Omental fat pad (tissue), 4 donors: ENCODE data around the gene SAMD9. TPM values are rescaled to one million over a fixed set of nuclear protein-coding genes. Genes with fewer than 3 reads are reported as not detected.
"Not testable (repeated sequence)": the region's sequence is repeated elsewhere in the genome, so short reads cannot be mapped to it uniquely, and the experiment has no call there.

Experiments used
- ATAC-seq: fragments of 150-250 bp; one replicate; pipeline ENCODE4 v1.9.1; 2016; ENCODE audit warnings: mild to moderate bottlenecking, moderate library complexity; ENCODE audit not compliant: low FRiP score
- DNase-seq: peaks from one replicate; pipeline ENCODE4 v3.0.0-alpha.2; 2019; ENCODE audit warnings: low spot score
- CTCF ChIP-seq, 3 donors: fragments of 450-650 bp; IDR thresholded peaks; one replicate each; pipeline ENCODE4 v1.5.1; 2016 to 2017; ENCODE audit warnings: antibody characterized with exemption in 3 of 3, mild to moderate bottlenecking in 3 of 3, moderate library complexity in 2 of 3
- total RNA-seq, 4 donors: library from RNA; depleted of rRNA; stranded (reverse); fragments of >200 nt; gene quantifications; one replicate each; pipeline ENCODE4 v1.1.0, GENCODE V29; 2016

SAMD9 gene
- total RNA-seq, 4 donors from 2014 or later: 5.5 to 17.5 (median 8.4) TPM

GRCh38 chr7:93142127-93142526, 24.3 kb upstream of the SAMD9 start:
- DNase-seq (no peak), ATAC-seq (no peak)
- no peak for TF ChIP-seq CTCF (IDR thresholded peaks at IDR 0.05)

- TF ChIP-seq CTCF (IDR thresholded peaks at IDR 0.05): no peak
- ATAC-seq: no peak
- DNase-seq: no peak
These were observed 22.9 kb upstream of the SAMD9 start for GRCh38 chr7:93140582-93141191.

- no peak for ATAC-seq
- DNase-seq: no peak
- no peak for TF ChIP-seq CTCF (IDR thresholded peaks at IDR 0.05)
These were observed 20.8 kb upstream of the SAMD9 start for GRCh38 chr7:93138576-93138975.

- TF ChIP-seq CTCF (IDR thresholded peaks at IDR 0.05): no peak
- no peak for DNase-seq
These were observed 15.2 kb upstream of the SAMD9 start for GRCh38 chr7:93133005-93133404.

GRCh38 chr7:93132216-93132615, 14.4 kb upstream of the SAMD9 start:
- DNase-seq: no peak
- ATAC-seq: no peak
- no peak for TF ChIP-seq CTCF (IDR thresholded peaks at IDR 0.05)

More at GRCh38 chr7:93133005-93133404, 15.2 kb upstream of the SAMD9 start:
- ATAC-seq: no peak

GRCh38 chr7:93126954-93127353, 9.2 kb upstream of the SAMD9 start:
- not testable (repeated sequence) for ATAC-seq, DNase-seq

- ATAC-seq, DNase-seq: not testable (repeated sequence)
These were observed 5.8 kb upstream of the SAMD9 start for GRCh38 chr7:93123532-93123931.

- no peak for TF ChIP-seq CTCF (IDR thresholded peaks at IDR 0.05)
- ATAC-seq (no peak), DNase-seq (no peak)
These were observed 3.1 kb upstream of the SAMD9 start for GRCh38 chr7:93120592-93121549.
